Stomach (tissue), 9 donors: Measurements from ENCODE around the gene PREPL. TPM values are rescaled to one million over a fixed set of nuclear protein-coding genes. Genes with fewer than 3 reads are reported as not detected.

Source experiments
- DNase-seq, 2 donors: peaks; one replicate each; pipeline versions ENCODE4 v3.0.0 to v3.0.0-alpha.2; 2013 to 2019
- H3K27ac ChIP-seq, 5 donors: fragments of 200-600 bp in 4 of 5; sonication (generic) in 4 of 5; one replicate each; pipeline ENCODE4 v1.5.1; 2013 to 2019; ENCODE audit warnings: mild to moderate bottlenecking in 1 of 5, moderate library complexity in 1 of 5
- H3K27me3 ChIP-seq, 3 donors: fragments of 200-600 bp; sonication (generic); one replicate each; pipeline ENCODE4 v1.5.1; 2017 to 2019; ENCODE audit warnings: mixed run types in 1 of 3
- H3K36me3 ChIP-seq, 4 donors: fragments of 200-600 bp; sonication (generic); 1 replicate in 3 of 4; 2 replicates in 1 of 4; pipeline ENCODE4 v1.5.1; 2016 to 2019
- H3K4me1 ChIP-seq, 4 donors: fragments of 200-600 bp; sonication (generic); one replicate each; pipeline ENCODE4 v1.5.1; 2016 to 2019
- H3K4me3 ChIP-seq, 4 donors: fragments of 200-600 bp; sonication (generic) in 3 of 4; one replicate each; pipeline ENCODE4 v1.5.1; 2016 to 2019; ENCODE audit warnings: mild to moderate bottlenecking in 1 of 4
- H3K9me3 ChIP-seq, 4 donors: fragments of 200-600 bp; sonication (generic); one replicate each; pipeline ENCODE4 v1.5.1; 2016 to 2019
- CTCF ChIP-seq, 7 experiments: fragments of 450-650 bp in 4 of 7; fragments of 200-600 bp in 3 of 7; sonication (generic) in 3 of 7; IDR thresholded peaks; one replicate each; pipeline ENCODE4 v1.5.1; 2016 to 2019; ENCODE audit warnings: antibody characterized with exemption in 7 of 7, control low read depth in 2 of 7, mild to moderate bottlenecking in 1 of 7
- EP300 ChIP-seq: sonication (generic); formaldehyde crosslinking; IDR thresholded peaks from one replicate; pipeline ENCODE4 v1.6.1; 2017; ENCODE audit warnings: antibody characterized with exemption
- POLR2A ChIP-seq, 4 donors: fragments of 450-650 bp; IDR thresholded peaks; one replicate each; pipeline ENCODE4 v1.6.1; 2016; ENCODE audit warnings: antibody characterized with exemption in 4 of 4, control low read depth in 2 of 4, mild to moderate bottlenecking in 1 of 4, moderate library complexity in 1 of 4
- POLR2AphosphoS5 ChIP-seq, 3 donors: sonication (generic); formaldehyde crosslinking; IDR thresholded peaks; one replicate each; pipeline ENCODE4 v1.6.1; 2016; ENCODE audit warnings: antibody characterized with exemption in 3 of 3
- WGBS, 5 donors: extraction: QIAGEN DNeasy Blood & Tissue Kit in 3 of 5; methylation state at CpG; one replicate each; pipeline versions ENCODE4 v1.1.5 to v1.1.7; 2013 to 2018; 5-methylcytosine and 5-hydroxymethylcytosine counted together
- intact Hi-C: fragments of 100-400 bp; cut with DNase I; formaldehyde crosslinking; loops from one replicate; pipeline ENCODE4 v1.15.1; 2023; ENCODE audit warnings: low total_unique reads
- polyA plus RNA-seq, 3 donors: library from polyadenylated mRNA; stranded (reverse); fragments of 200-250 nt; gene quantifications; one replicate each; pipeline ENCODE4 v1.2.3, GENCODE V29; 2013
- total RNA-seq, 5 donors: library from RNA; depleted of rRNA; stranded (reverse); fragments of >200 nt; gene quantifications; one replicate each; pipeline versions ENCODE4 v1.1.0 to v1.2.3, GENCODE V29; 2014 to 2016
- donor health status: healthy with polysubstance abuse.
- donor health status: Bipolar disorder and iron deficiency.
- donor health status: healthy.

The PREPL gene
- total and polyA plus RNA-seq, 8 donors: 8.1 to 65.0 (median 21.8) TPM

- Histone ChIP-seq H3K27me3 (no peaks in the 10 kb centered on the region), H3K36me3 (peaks cover 7 to 16% (median 13%) of the 10 kb centered on the region in 4 donors), H3K4me1 (peaks cover 0 to 49% (median 33%) of the 10 kb centered on the region in 4 donors), H3K27ac (no peak overlapping the region), H3K9me3 (no peaks in the 10 kb centered on the region), H3K4me3 (no peak overlapping the region)
- no peak for DNase-seq
- no peak for TF ChIP-seq CTCF (IDR thresholded peaks at IDR 0.05)
- TF ChIP-seq EP300: no peak
- TF ChIP-seq POLR2AphosphoS5 (IDR thresholded peaks at IDR 0.05): no peak
- TF ChIP-seq POLR2A (IDR thresholded peaks at IDR 0.05): no peak
- intact Hi-C loops: no loop called here
- 95 to 98% (median 97%) methylated on average over 10 of the region's 10 CpGs for WGBS, 5 donors
Observed at GRCh38 chr2:44349506-44349905, 11.8 kb downstream of the PREPL start.

GRCh38 chr2:44348400-44348799, 12.9 kb downstream of the PREPL start:
- Histone ChIP-seq H3K27ac (peak overlapping the region in 4 of 5 donors; percentile 20 to 36 (median 32)), H3K36me3 (peaks cover 7 to 24% (median 20%) of the 10 kb centered on the region in 4 donors), H3K27me3 (no peaks in the 10 kb centered on the region), H3K9me3 (no peaks in the 10 kb centered on the region), H3K4me1 (peaks cover 0 to 49% (median 33%) of the 10 kb centered on the region in 4 donors), H3K4me3 (no peak overlapping the region)
- DNase-seq: peak in 1 of 2 donors; percentile 71
- TF ChIP-seq POLR2A (IDR thresholded peaks at IDR 0.05): no peak
- TF ChIP-seq POLR2AphosphoS5 (IDR thresholded peaks at IDR 0.05): no peak
- TF ChIP-seq EP300: no peak
- TF ChIP-seq CTCF (IDR thresholded peaks at IDR 0.05): no peak
- intact Hi-C loops: no loop called here
- WGBS, 5 donors: 43 to 65% (median 53%) methylated on average over 2 of the region's 2 CpGs

- TF ChIP-seq CTCF (IDR thresholded peaks at IDR 0.05) (no peak), POLR2AphosphoS5 (IDR thresholded peaks at IDR 0.05) (no peak), EP300 (no peak), POLR2A (IDR thresholded peaks at IDR 0.05) (no peak)
- intact Hi-C loops: no loop called here
- 30 to 52% (median 36%) methylated on average over 2 of the region's 2 CpGs for WGBS, 5 donors
Observed at GRCh38 chr2:44347526-44347925, 13.8 kb downstream of the PREPL start.

GRCh38 chr2:44342854-44343253, 18.4 kb downstream of the PREPL start:
- peak in 2 of 7 experiments; percentile 24 to 55 for TF ChIP-seq CTCF (IDR thresholded peaks at IDR 0.05)
- TF ChIP-seq EP300: no peak
- Histone ChIP-seq H3K27me3 (no peaks in the 10 kb centered on the region), H3K4me3 (no peak overlapping the region), H3K36me3 (peaks cover 16 to 70% (median 57%) of the 10 kb centered on the region in 4 donors), H3K27ac (no peak overlapping the region), H3K9me3 (no peaks in the 10 kb centered on the region), H3K4me1 (peaks cover 0 to 20% (median 9%) of the 10 kb centered on the region in 4 donors)
- WGBS, 5 donors: 42 to 86% (median 56%) methylated on average over 1 of the region's 1 CpG
- intact Hi-C loops: no loop called here
- DNase-seq: peak in 1 of 2 donors; percentile 62

More at GRCh38 chr2:44347526-44347925, 13.8 kb downstream of the PREPL start:
- Histone ChIP-seq H3K27ac (no peak overlapping the region), H3K4me3 (no peak overlapping the region), H3K36me3 (peaks cover 7 to 33% (median 28%) of the 10 kb centered on the region in 4 donors), H3K27me3 (no peaks in the 10 kb centered on the region), H3K9me3 (no peaks in the 10 kb centered on the region), H3K4me1 (peaks cover 0 to 47% (median 31%) of the 10 kb centered on the region in 4 donors)
- DNase-seq: peak in 1 of 2 donors; percentile 29
